PC-3 (cell line): ENCODE results near the gene CMTM8.

Source experiments
- CTCF ChIP-seq: fragments of 300-600 bp; sonication (generic); conservative IDR thresholded peaks from 2 replicates; pipeline ENCODE4 v1.5.1; 2017; ENCODE audit warnings: antibody characterized with exemption, low read depth, mild to moderate bottlenecking, low read length
- EZH2 ChIP-seq: fragments of 300-600 bp; sonication (generic); IDR thresholded peaks from one replicate; pipeline ENCODE4 v1.6.1; 2017; ENCODE audit warnings: antibody characterized with exemption, mild to moderate bottlenecking, low read length; ENCODE audit not compliant: unreplicated experiment
- EZH2phosphoT487 ChIP-seq: fragments of 300-600 bp; sonication (generic); IDR thresholded peaks from 2 replicates; pipeline ENCODE4 v1.6.1; 2018; ENCODE audit warnings: mild to moderate bottlenecking, antibody characterized with exemption, low read length, borderline replicate concordance

GRCh38 chr3:32336113-32336498, 97.6 kb downstream of the CMTM8 start:
- TF ChIP-seq CTCF, result no peak
- TF ChIP-seq EZH2, result no peak
- no peak for TF ChIP-seq EZH2phosphoT487
